HG03342 (cell line): ENCODE data around the gene PECR.
"Not testable (repeated sequence)": the region's sequence is repeated elsewhere in the genome, so short reads cannot be mapped to it uniquely, and the experiment has no call there.

Experiments
- ATAC-seq: cut with Tn5 transposase; IDR thresholded peaks from one replicate; pipeline ENCODE4 v1.9.1; 2021; ENCODE audit warnings: mild to moderate bottlenecking, moderate library complexity; ENCODE audit not compliant: unreplicated experiment

Gene PECR

GRCh38 chr2:216004697-216005283 is 76.8 kb downstream of the PECR start:
- peak; percentile 28 for ATAC-seq

DNA sequence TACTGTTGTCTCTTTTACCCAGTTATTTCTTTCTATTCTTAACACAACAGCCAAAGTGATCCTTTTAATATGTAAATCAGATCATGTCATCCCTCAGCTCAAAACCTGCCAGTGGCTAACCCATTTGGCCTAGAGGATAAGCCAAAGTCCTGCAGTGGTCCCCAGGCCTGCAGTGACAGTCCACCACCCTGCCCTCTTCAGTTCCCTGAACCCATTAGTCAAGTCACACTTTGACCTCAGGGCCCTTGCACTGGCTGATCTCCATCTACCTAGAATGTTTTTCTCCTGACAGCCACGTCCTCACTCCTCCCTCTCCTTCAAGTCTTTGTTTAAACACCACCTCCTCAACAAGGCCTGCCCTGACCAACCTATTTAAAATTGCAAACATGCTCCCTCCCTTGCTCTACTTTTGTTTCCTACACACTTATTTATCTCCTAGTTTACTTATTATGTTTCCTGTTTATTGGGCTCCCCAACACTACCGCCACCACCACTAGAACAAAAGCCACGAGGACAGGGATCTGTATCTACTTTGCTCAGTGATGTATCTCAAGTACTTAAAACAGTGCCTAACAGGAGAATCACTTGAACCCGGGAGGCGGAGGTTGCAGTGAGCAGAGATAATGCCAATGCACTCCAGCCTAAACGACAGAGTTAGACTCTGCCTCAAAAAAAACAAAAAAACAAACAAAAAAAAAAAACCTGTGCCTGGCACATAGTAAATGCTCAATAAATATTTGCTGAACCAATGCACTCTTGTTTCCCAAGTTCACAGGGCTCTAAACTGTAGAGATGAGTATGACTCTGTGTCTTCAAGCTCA is 77.5 kb downstream of the PECR start:
- ATAC-seq, result no peak

- ATAC-seq, result no peak
Measured at GRCh38 chr2:216002693-216003092, 78.9 kb downstream of the PECR start.

- no peak for ATAC-seq
Measured at GRCh38 chr2:216002101-216002678, 79.4 kb downstream of the PECR start.

DNA sequence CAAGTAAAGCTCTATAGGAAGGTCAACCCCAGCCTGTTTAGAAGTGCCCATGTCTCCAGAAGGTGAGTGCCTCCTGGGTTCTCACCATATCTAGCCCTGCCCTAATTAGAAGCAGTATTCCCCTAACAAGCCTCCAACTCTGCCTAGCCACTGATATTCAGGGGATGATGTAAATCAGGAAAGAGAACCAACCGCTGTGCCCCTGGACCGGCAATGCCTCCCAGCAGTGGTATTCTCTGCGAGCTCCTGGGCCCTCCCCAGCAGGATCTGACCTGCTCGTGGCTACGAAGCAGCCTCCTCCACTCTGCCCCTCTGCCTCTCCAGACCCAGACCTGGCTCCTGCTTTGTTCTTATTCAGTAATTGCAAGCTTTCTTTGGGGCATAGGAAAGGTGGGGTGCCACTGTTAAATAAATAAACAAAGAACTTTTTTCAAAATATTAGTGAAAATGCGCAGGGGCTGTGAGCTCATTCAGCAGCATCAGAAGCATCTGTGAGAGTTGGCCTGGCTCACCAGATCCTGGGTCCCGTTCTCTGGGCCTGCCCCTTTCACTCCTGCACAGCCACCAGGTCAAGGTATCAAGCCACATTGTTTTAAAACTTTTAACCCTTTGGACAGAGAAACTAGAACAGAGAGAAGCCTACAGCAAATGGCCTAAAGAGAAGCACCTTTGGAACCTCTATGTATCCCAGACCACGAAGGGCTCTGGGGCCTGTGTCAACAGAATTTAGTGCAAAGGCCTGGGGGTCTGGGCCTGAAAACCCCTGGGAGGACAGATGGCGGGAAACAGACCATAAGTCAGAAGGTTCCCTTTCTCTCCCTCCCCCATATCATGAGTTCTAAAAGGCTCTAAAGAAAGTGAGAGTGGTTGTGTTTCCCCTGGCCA is 80.2 kb downstream of the PECR start:
- ATAC-seq, result no peak

DNA sequence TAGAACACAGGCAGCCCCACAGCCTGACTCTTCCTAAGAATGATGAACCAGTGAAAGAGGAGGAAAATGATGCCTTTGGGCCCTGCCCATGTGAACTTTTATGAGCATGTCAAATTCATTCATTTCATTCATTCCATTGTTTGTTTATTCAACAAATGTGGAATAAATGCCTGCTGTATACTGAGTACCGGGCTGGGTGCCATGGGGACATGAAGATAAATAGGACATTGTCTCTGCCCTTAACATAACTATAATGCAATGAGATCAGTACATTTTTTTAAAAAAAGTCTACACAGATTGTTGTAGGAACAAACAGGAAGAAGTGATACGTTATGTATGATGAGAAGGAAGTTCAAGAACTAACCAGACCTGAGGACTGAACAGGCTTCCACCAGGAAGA is 83.0 kb downstream of the PECR start:
- no peak for ATAC-seq

GRCh38 chr2:215997219-215997618 is 84.4 kb downstream of the PECR start:
- no peak for ATAC-seq

DNA sequence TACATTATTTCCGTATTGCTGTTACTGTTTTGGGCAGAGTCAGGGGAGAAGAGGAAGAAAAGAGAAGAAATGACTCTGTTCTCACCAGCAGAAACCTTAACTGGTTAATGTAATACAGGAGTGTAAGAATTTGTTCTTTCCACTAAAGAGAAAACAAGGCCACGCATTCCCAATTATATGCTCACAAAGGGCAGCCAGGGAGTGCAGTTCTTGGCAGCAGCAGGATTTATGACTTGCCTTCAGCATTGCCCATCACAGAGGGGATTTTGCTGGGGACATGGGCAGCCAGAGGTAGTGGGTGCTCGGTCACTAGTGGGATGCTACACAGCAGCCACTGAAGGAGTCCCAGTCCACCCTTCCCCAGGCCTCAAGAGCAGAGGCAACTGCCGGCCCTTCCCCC is 86.7 kb downstream of the PECR start:
- ATAC-seq, result no peak

DNA sequence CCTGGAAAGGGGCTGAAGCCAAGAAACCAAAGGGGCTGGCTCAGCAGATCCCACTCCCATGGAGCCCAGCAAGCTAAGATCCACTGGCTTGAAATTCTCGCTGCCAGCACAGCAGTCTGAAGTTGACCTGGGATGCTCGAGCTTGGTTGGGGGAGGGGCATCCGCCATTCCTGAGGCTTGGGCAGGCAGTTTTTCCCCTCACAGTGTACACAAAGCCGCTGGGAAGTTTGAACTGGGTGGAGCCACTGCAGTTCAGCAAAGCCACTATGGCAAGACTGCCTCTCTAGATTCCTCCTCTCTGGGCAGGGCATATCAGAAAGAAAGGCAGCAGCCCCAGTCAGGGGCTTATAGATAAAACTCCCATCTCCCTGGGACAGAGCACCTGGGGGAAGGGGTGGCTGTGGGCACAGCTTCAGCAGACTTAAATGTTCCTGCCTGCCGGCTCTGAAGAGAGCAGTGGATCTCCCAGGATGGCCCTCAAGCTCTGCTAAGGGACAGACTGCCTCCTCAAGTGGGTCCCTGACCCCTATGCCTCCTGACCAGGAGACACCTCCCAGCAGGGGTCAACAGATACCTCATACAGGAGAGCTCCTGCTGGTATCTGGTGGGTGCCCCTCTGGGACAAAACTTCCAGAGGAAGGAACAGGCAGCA is 92.9 kb downstream of the PECR start:
- ATAC-seq, result not testable (repeated sequence)
